HPDE6-E6E7 (cell line): ENCODE data around the gene OTUD1.

Experiments used
- DNase-seq: peaks from one replicate; pipeline ENCODE4 v3.0.0; 2011; ENCODE audit warnings: missing footprints; ENCODE audit errors: extremely low spot score

Gene OTUD1

GRCh38 chr10:23469596-23470237 lies 30.8 kb downstream of the OTUD1 start:
- no peak for DNase-seq

DNA sequence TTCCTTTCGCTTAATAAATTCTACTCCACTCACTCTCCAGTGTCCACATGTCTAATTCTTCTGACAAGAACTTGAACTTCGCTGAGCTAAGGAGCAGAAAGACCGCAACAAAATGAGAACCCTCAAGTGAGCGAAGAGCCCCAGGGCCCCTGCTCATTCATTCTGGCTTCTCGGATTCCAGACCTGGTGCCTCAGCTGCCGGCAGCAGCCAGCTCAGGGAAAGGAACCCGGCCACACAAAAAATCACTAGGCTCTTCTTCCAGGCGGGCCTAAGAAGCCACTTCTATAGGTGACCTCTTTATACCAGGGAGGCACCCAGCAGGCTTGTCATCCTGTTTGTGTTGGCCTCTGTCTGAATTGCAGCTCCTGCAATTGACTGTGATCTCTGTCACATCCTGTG lies 33.3 kb downstream of the OTUD1 start:
- no peak for DNase-seq

DNA sequence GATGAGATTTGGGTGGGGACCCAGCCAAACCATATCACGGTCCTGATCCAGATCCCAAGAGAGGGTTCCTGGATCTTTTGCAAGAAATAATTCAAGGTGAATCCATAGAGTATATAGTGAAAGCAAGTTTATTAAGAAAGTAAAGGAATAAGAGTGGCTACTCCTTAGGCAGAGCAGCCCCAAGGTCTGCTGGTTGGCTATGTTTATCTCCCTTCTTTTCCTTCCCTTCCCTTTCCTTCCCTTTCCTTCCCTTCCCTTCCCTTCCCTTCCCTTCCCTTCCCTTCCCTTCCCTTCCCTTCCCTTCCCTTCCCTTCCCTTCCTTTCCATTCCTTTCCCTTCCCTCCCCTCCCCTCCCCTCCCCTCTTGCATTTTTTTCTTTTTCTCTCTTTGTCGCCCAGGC lies 35.2 kb downstream of the OTUD1 start:
- no peak for DNase-seq

GRCh38 chr10:23474626-23475025 lies 35.8 kb downstream of the OTUD1 start:
- DNase-seq: no peak

DNA sequence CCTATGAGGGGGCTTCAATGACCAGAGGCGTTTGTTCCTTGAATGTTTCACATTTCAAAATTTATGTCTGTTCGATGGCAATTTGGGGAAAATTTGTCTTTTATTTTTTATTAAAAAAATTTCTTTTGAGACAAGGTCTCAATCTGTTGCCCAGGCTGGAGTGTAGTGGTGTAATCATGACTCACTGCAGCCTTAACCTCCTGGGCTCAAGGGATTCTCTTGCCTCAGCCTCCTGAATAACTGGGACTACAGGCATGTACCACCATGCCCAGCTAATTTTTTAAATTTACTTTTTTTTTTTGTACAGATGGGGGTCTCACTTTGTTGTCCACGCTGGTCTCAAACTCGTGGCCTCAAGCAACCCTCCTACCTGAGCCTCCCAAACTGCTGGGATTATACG lies 39.7 kb downstream of the OTUD1 start:
- no peak for DNase-seq

DNA sequence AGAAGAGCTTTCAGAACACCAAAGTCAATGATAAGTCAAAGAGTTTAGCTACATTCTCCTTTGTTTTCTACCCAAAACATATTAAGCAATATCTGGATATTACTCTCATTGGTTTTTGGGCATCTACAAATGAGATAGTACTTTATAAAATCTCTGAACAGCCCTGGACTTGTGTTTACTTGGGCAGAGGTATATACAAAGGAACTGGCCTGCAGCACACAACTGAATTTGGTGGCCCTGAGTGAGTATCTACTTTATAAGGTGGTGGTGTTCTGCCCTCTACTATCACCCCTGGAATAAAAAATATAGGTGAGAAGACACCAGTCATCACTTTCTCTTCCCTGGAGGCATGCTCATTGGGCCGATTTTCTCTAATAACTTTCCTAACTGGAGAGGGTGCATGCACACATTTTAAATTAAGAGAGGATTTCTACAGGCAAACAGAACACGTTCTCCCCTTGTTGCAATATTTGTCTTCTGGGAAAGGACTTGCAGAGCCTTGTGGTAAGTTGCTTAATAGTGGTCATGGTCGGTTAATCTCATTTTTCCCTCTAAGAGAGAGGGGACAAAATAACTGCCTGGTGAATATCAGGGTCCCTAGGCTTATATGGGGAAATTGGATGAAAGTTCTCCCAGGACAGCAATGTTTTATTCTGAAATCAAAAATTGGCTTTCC lies 41.1 kb downstream of the OTUD1 start:
- no peak for DNase-seq

DNA sequence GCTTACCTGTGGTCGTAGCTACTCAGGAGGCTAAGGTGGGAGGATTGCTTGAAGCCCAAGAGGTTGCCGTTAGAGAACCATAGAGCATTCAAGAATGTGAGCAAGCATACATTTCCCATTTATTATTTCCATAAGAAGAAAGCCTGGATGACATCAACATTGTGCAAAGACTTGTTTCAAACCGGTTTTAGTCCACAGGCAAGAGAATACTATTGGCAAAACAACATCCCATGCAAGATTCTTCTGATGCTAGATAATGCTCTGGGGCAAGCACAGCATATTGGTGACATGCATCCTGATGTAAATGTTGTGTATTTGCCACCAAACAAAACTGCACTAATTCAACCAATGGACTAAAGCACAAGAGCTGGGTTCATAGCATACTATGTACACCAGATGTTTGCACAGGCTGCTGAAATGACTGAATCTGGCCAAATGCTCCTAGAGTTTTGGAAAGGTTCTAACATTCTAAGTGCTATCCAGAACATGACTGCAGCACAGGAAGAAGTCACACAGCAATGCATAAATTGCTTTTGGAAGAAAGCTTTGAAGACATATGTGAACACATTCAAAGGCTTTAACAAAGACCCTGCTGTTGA lies 42.6 kb downstream of the OTUD1 start:
- no peak for DNase-seq

GRCh38 chr10:23490115-23490514 lies 51.2 kb downstream of the OTUD1 start:
- no peak for DNase-seq
